Measurements from ENCODE around the gene AEBP1.

Gene AEBP1

GRCh38 chr7:44101303-44101965 lies 2.7 kb upstream of the AEBP1 start:
- peak overlapping the region in 1 of 2 experiments; percentile 3 for H3K14ac ChIP-seq (ENCODE audit: low read length in 2 of 2)
- H3K4me2 ChIP-seq (ENCODE audit: low read length, poor library complexity, severe bottlenecking) = no peak overlapping the region
- H2BK120ac ChIP-seq (ENCODE audit: low read depth, low read length) = peak overlapping the region; percentile 29
- 97% methylated on average over 3 of the region's 3 CpGs for WGBS
- H3K79me1 ChIP-seq (replicated peaks; ENCODE audit: low read length, poor library complexity, severe bottlenecking) = no peaks in the 10 kb centered on the region
- H2BK15ac ChIP-seq (ENCODE audit: low read depth, poor library complexity, severe bottlenecking) = peak overlapping the region; percentile 15
- H2BK12ac ChIP-seq (ENCODE audit: low read length in 2 of 2) = peak overlapping the region in 1 of 2 experiments; percentile 27
- peak overlapping the region; percentile 86 for H2AK5ac ChIP-seq (ENCODE audit: low read length, severe bottlenecking)
- no peak for DNase-seq
- peak overlapping the region; percentile 92 for H2BK5ac ChIP-seq (ENCODE audit: low read depth, low read length, poor library complexity, severe bottlenecking)
- no peaks in the 10 kb centered on the region for H3K27me3 ChIP-seq (ENCODE audit: control insufficient read depth in 1 of 2, insufficient read depth in 1 of 2, low read length in 2 of 2)
- no peaks in the 10 kb centered on the region for H3K9me3 ChIP-seq (ENCODE audit: control insufficient read depth, low read length)
- H3K18ac ChIP-seq (ENCODE audit: low read depth in 1 of 2, low read length in 2 of 2) = peak overlapping the region; percentile 1 to 62
- peak overlapping the region; percentile 67 for H3K9ac ChIP-seq (ENCODE audit: low read length)
- peak overlapping the region; percentile 97 for H3K27ac ChIP-seq (ENCODE audit: low read length, poor library complexity, severe bottlenecking)
- H4K8ac ChIP-seq (ENCODE audit: low read length) = peak overlapping the region; percentile 54
- peaks cover 45% of the 10 kb centered on the region for H3K4me1 ChIP-seq (ENCODE audit: control insufficient read depth, insufficient read depth, low read depth, low read length)
- H3K36me3 ChIP-seq (ENCODE audit: control insufficient read depth in 1 of 2, insufficient read depth in 2 of 2, low read depth in 1 of 2, low read length in 2 of 2) = peaks cover 5 to 6% of the 10 kb centered on the region in 2 experiments
- H3K4me3 ChIP-seq (ENCODE audit: insufficient read depth in 1 of 2, low read depth in 1 of 2, low read length in 2 of 2) = no peak overlapping the region
- no peak overlapping the region for H2AFZ ChIP-seq (ENCODE audit: low read depth, low read length)
- peak overlapping the region in 1 of 2 experiments; percentile 5 for H3K4ac ChIP-seq (ENCODE audit: low read depth in 1 of 2, low read length in 2 of 2)
- no peak overlapping the region for H3K23ac ChIP-seq (ENCODE audit: low read length in 2 of 2)
- peak overlapping the region; percentile 71 for H4K91ac ChIP-seq (ENCODE audit: low read length)

- Histone ChIP-seq H4K91ac (ENCODE audit: low read length) (no peak overlapping the region), H3K23ac (ENCODE audit: low read length in 2 of 2) (no peak overlapping the region), H2BK120ac (ENCODE audit: low read depth, low read length) (no peak overlapping the region), H2BK5ac (ENCODE audit: low read depth, low read length, poor library complexity, severe bottlenecking) (no peak overlapping the region), H4K8ac (ENCODE audit: low read length) (no peak overlapping the region), H3K27me3 (ENCODE audit: control insufficient read depth in 1 of 2, insufficient read depth in 1 of 2, low read length in 2 of 2) (no peaks in the 10 kb centered on the region), H3K27ac (ENCODE audit: low read length, poor library complexity, severe bottlenecking) (peak overlapping the region; percentile 97), H3K9ac (ENCODE audit: low read length) (peak overlapping the region; percentile 67), H3K4me1 (ENCODE audit: control insufficient read depth, insufficient read depth, low read depth, low read length) (peaks cover 52% of the 10 kb centered on the region), H3K18ac (ENCODE audit: low read depth in 1 of 2, low read length in 2 of 2) (peak overlapping the region in 1 of 2 experiments; percentile 21), H3K4me3 (ENCODE audit: insufficient read depth in 1 of 2, low read depth in 1 of 2, low read length in 2 of 2) (no peak overlapping the region), H3K36me3 (ENCODE audit: control insufficient read depth in 1 of 2, insufficient read depth in 2 of 2, low read depth in 1 of 2, low read length in 2 of 2) (peaks cover 13% of the 10 kb centered on the region in 2 experiments), H2AFZ (ENCODE audit: low read depth, low read length) (no peak overlapping the region), H3K14ac (ENCODE audit: low read length in 2 of 2) (no peak overlapping the region), H2AK5ac (ENCODE audit: low read length, severe bottlenecking) (peak overlapping the region; percentile 86), H3K4ac (ENCODE audit: low read depth in 1 of 2, low read length in 2 of 2) (peak overlapping the region in 1 of 2 experiments; percentile 26), H3K4me2 (ENCODE audit: low read length, poor library complexity, severe bottlenecking) (no peak overlapping the region), H3K9me3 (ENCODE audit: control insufficient read depth, low read length) (no peaks in the 10 kb centered on the region), H3K79me1 (replicated peaks; ENCODE audit: low read length, poor library complexity, severe bottlenecking) (no peaks in the 10 kb centered on the region), H2BK12ac (ENCODE audit: low read length in 2 of 2) (peak overlapping the region; percentile 81 to 82), H2BK15ac (ENCODE audit: low read depth, poor library complexity, severe bottlenecking) (no peak overlapping the region)
- WGBS = 93% methylated on average over 12 of the region's 14 CpGs
- no peak for DNase-seq
Observed at GRCh38 chr7:44101966-44102845, 1.9 kb upstream of the AEBP1 start.

DNA sequence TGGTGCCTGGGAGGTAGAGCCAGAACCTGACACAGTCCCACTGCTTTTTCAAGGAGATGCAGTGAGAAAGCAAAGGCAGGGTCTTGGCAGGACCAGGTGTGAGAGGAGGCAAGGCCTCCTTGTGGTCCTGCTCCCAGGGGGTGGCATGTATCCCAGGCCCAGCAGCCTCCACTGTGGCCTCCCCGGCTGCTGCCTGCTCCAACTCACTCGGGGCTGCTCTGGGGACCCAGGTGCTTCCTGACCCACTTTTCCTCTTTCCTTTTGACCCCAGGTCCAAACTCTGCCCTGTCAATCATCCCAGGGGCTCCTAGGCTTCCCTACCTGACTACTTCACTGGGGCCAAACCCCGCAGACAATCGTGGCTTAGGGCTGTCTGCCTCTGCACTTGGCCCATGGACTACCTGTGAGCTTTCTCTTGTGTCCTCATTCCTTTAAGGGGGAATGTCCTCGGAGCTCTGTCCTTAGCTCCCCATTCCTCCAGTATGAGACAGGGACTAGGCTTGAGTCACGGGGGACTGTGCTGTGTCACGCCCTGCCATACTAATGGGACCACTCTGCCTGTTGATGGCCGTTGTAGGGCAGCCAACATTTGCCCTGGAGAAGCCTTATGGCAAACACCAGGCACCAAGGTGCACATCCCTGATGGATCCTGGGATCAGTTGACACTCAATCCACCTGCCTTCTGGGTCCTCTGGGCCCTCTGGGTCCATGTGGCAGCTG lies 1.1 kb upstream of the AEBP1 start:
- Histone ChIP-seq H2BK12ac (ENCODE audit: low read length in 2 of 2) (peak overlapping the region in 1 of 2 experiments; percentile 81), H3K4me1 (ENCODE audit: control insufficient read depth, insufficient read depth, low read depth, low read length) (peaks cover 56% of the 10 kb centered on the region), H2AFZ (ENCODE audit: low read depth, low read length) (no peak overlapping the region), H2BK5ac (ENCODE audit: low read depth, low read length, poor library complexity, severe bottlenecking) (no peak overlapping the region), H3K27me3 (ENCODE audit: control insufficient read depth in 1 of 2, insufficient read depth in 1 of 2, low read length in 2 of 2) (no peaks in the 10 kb centered on the region), H3K27ac (ENCODE audit: low read length, poor library complexity, severe bottlenecking) (peak overlapping the region; percentile 97), H4K91ac (ENCODE audit: low read length) (no peak overlapping the region), H3K9me3 (ENCODE audit: control insufficient read depth, low read length) (no peaks in the 10 kb centered on the region), H4K8ac (ENCODE audit: low read length) (no peak overlapping the region), H2AK5ac (ENCODE audit: low read length, severe bottlenecking) (peak overlapping the region; percentile 50), H3K4me3 (ENCODE audit: insufficient read depth in 1 of 2, low read depth in 1 of 2, low read length in 2 of 2) (no peak overlapping the region), H3K18ac (ENCODE audit: low read depth in 1 of 2, low read length in 2 of 2) (peak overlapping the region in 1 of 2 experiments; percentile 21), H2BK15ac (ENCODE audit: low read depth, poor library complexity, severe bottlenecking) (no peak overlapping the region), H3K23ac (ENCODE audit: low read length in 2 of 2) (no peak overlapping the region), H3K79me1 (replicated peaks; ENCODE audit: low read length, poor library complexity, severe bottlenecking) (no peaks in the 10 kb centered on the region), H3K4ac (ENCODE audit: low read depth in 1 of 2, low read length in 2 of 2) (peak overlapping the region in 1 of 2 experiments; percentile 26), H3K9ac (ENCODE audit: low read length) (peak overlapping the region; percentile 53), H3K4me2 (ENCODE audit: low read length, poor library complexity, severe bottlenecking) (no peak overlapping the region), H3K36me3 (ENCODE audit: control insufficient read depth in 1 of 2, insufficient read depth in 2 of 2, low read depth in 1 of 2, low read length in 2 of 2) (peaks cover 18 to 21% of the 10 kb centered on the region in 2 experiments), H3K14ac (ENCODE audit: low read length in 2 of 2) (no peak overlapping the region), H2BK120ac (ENCODE audit: low read depth, low read length) (no peak overlapping the region)
- WGBS = 93% methylated on average over 8 of the region's 8 CpGs
- DNase-seq = no peak

Measured in mesenchymal stem cell (in vitro differentiated cells and primary cell).